NCI-H1105 treated with DMSO at 0.1 percent for 48 hours (cell line): Measurements from ENCODE around the gene JARID2.
"Not testable (repeated sequence)": the region's sequence is repeated elsewhere in the genome, so short reads cannot be mapped to it uniquely, and the experiment has no call there.

Source experiments
- DNase-seq: peaks from one replicate; lab custom pipeline; 2025; lab: John Stamatoyannopoulos, UW

The JARID2 gene

DNA sequence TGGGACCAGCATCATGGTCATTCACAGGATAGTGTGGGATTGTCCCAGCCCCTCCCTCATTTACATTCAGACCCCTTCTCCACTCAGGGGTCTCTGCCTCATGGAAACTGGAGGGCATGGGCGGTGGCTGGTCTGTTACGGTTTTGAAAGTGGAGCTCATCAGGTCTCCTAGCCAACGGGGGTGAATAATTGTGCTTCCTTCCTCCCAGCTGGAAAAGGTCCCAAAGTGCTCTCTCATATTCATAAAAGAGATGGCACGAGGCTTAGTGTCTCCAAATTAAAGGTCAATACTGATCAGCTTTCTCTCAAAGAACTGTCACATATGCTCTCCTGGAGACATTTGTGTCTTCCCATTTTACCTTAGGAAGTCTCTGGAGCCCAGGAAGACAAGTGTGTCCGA, 19.9 kb downstream of the JARID2 start:
- DNase-seq, result no peak

- no peak for DNase-seq
These were observed 20.6 kb downstream of the JARID2 start for GRCh38 chr6:15266423-15266996.

- no peak for DNase-seq
These were observed 21.4 kb downstream of the JARID2 start for GRCh38 chr6:15267221-15267620.

DNA sequence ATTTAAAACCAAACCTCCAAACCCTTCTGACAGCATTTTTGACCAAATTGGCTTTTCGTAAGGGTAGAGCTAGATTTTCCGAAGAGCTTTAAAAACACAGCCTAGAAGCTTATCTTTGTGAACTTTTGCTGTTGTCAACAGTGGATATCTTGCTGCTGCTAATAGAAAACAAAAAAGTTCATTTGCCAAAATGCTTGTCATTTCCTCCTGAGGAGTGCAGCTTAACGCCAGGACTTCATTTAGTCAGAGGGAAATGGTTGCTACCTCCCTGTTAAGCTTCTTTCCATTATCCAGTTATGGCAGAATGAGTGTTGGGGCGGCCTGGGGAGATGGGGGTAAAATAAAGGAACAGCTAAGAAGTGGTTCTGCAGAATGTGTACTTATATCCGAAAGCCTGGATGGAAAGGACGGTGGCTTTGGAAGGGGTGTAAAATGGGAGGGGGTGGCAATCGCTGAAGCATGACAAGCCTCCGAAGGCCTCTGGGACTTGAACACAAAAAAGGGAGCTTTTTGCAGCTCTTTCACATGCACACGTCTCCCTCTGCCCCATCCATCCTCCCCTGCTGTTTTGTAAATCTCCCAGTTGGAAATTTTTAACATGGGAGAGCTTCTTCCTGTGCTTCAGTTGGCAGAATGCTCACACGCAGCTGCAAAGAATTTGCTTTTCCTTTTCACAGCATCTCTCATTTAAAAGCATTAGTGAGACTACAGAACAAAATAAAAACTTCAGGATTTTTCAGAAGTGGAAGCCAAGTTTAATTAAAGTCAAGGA, 22.5 kb downstream of the JARID2 start:
- DNase-seq, result no peak

DNA sequence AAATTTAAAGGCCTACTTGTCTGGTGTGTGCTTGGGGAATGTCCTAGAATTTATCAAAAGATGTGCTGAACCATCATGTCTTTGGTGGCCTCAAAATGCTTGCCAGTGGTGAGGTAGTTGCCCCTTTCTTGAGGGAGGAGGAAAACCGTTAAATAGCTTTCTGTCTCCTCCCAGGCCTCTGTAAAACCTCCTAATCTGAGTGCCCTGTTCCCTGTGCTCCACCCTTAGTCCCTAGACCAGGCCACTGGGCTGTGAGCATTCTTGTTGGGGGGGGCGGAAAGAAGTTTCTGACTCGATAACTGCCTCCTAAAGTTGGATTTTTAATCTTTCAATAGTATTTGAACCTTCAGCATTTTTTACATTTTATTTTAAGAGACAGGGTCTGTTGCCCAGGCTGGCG, 23.1 kb downstream of the JARID2 start:
- DNase-seq, result no peak

GRCh38 chr6:15269619-15270018, 23.8 kb downstream of the JARID2 start:
- no peak for DNase-seq

DNA sequence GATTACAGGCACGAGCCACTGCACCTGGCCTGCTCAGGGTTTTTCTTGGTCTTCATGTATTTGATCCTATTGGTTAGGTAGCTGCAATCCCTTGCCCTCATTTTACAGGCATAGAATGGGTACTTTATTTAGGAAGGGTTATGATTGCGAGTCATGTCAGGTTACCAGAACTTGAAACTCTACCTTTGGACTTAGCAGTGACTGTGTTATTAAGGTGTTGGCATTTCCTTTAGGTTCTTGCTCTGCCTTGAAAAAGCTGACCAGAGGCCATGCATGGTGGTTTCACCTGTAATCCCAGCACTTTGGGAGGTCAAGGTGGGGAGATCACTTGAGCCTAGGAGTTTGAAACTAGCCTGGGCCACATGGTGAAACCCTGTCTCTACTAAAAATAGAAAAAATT, 24.5 kb downstream of the JARID2 start:
- no peak for DNase-seq

- no peak for DNase-seq
These were observed 26.7 kb downstream of the JARID2 start for GRCh38 chr6:15272562-15272961.

GRCh38 chr6:15274692-15275387, 29.0 kb downstream of the JARID2 start:
- DNase-seq, result no peak

DNA sequence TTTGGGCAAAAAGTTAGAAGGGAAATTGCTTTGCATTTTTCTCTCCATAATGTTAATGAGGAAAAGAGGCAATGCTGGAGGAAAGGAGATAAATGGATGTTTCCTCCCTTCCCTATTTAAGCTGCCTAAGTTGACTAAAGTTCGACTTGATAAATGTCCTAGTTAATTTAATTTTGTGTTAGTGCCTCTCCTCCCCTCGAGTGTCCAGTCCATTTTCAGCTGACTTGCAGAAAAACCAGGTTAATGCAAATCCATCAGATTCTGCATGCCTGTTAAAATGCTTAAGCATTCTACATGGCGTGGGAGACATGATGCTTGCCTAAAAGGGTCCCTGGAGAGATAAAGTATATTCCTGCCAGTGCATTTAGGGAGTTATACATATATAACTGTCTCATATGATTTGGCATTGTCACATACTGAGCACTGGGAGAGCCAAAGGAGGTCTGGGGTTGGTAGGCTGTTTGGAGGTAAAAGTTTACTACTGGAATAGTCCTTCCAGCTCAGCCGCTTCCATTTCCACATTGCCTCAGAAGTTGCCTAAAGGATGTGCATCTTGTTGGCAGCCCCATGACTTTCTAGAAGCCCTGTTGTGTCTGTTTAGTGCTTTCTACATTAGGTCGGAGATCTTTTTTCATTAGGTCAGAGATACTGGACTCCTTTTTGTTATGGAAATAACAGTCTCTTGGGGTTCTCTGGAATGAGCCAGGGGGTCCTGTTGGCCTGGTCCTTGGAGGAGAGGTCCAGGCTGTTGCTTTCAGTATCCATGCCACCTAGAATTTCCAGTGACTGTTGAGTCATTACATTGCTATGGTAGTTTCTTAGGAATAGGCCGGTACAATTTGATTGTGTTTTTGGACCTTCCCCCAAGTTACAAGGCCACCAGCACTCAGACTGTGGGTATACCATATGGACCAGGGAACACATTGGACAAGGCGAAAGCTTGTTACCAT, 30.4 kb downstream of the JARID2 start:
- DNase-seq, result no peak

DNA sequence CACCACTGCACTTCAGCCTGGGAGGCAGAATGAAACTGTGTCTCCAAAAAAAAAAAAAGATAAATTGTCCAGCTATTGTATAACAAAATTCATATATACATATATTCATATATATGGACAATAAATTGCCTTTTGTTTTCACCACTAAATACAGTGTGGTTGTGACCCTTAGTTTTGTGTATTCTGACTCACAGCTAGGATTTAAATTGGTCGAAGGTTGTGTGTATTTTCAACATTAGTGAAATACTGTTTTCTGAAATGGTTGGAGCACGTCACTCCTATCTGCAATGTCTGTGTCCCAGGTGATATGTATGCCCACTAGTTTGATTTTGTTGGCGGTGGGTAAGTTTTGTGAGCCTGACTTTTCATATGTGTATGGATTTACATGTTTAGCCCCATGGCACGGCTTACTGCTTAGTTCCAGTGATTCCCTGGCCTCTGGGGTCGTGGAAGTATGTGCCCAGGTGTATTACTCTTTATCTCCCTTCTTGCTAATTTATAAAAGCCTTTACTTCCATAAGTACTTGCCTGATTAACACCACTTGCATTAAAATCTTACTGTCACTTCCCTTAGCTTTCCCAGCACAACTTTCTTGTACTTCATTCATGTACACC, 33.3 kb downstream of the JARID2 start:
- DNase-seq, result no peak

DNA sequence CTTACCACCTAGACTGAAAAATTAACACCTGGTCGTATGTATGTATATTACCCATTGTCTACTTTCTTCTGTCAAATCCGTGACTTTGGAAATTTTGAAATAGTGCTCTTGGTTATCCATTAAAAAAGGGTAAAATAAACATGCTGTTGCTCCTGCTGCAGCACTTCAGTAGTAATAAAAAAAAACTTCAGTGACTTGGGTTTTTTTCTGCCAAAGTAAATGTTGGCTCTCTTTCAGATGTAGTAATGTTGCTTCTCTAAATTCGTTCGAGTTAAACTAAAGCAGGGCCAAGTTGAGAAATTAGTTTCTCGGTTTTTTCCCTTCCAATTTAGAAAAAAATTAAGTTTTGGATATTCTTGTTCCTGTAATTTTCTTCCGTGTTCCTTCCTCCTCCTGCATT, 34.2 kb downstream of the JARID2 start:
- DNase-seq, result no peak

DNA sequence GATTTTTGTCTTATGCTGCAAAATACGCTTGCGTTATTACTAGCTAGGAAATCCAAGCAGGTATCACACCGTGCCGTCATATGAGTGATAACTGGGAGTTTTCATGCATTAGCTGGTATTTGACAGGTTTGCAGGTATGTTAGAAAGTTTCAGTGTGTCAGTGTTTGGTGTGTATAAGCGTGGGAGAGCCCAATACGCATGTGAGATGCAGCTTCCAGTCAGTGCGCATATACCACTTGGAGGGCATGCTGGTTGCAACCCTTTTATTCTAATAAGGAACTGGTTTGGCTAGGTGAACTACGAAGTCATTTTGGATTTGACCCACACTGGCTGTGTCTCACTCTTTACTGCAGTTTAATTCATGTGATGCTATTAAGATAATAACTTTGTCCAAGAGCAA, 35.1 kb downstream of the JARID2 start:
- no peak for DNase-seq

DNA sequence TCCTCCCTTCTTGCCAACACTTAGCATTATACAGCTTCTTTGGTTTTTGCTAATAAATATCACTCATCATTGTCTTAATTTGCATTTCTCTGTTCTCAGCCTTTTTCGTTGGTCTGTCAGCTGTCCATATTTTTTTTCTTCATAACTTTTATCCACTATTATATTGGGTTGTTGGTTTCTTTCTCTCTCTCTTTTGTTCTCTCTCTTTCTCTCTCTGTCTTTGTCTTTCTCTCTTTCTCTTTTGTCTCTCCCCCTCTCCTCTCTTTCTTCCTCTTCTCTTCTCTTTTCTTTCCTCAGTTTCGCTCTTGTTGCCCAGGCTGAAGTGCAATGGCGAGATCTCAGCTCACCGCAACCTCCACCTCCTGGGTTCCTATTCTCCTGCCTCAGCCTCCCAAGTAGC, 36.5 kb downstream of the JARID2 start:
- no peak for DNase-seq

DNA sequence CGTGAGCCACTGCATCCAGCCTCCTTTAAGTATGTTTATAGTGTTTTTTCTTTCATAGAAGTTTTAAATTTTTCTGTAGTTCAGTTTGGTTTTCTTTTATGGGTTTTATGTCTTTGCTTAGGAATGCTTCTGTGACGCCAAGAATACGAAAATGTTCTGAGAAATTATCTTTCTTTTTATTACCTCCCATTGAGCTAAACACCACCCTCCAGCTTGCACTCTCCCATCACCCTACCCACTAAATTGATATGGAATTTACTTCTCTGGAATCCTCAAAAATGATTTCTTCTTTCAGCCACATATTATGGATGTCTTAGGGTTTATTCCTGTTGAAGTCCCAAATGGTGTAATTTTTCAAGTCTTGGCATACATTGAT, 38.1 kb downstream of the JARID2 start:
- no peak for DNase-seq

DNA sequence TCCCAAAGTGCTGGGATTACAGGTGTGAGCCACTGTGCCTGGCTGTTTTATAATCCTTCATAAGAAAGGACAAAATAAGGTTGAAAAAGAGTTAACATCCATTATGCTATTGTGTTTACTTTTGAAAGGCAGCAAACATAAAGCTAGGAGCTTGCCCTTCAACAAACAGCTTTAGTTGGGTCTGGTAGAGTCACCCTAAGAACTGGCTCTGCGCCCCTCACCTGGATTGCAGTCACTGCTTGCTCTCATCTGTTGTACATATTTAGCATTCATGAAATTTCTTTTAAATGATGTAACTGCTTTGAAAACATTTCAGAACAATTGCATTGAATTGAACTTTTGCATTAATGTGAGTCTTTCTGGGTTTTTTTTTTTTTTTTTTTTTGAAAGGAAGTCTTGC, 38.9 kb downstream of the JARID2 start:
- DNase-seq, result no peak

DNA sequence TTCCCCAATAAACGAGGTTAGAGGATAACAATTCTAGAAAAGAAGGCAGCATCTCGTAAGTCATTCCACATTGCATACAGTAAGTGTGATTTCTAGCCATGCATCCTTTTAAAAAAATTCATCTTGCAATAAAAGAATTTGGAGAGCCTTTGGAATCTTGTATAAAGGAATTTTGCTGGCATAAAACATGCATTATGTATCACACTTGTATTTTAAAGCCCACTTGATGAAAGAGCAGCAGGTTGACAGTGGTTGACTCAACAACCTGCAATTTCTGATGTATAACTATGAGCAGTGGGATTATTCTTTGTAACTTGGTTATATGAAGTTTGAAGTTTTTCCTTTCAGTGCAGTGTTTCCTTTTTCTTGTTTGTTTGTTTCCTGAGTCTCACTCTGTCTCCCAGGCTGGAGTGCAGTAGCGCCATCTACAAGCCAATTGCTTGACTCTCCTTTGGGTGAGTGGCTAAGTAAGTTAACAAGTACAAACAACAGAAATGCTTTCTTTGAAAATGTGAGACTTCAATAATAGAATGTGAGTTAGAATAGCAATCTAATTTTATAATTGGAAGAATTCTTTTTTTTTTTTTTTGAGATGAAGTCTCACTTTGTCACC, 39.9 kb downstream of the JARID2 start:
- no peak for DNase-seq

DNA sequence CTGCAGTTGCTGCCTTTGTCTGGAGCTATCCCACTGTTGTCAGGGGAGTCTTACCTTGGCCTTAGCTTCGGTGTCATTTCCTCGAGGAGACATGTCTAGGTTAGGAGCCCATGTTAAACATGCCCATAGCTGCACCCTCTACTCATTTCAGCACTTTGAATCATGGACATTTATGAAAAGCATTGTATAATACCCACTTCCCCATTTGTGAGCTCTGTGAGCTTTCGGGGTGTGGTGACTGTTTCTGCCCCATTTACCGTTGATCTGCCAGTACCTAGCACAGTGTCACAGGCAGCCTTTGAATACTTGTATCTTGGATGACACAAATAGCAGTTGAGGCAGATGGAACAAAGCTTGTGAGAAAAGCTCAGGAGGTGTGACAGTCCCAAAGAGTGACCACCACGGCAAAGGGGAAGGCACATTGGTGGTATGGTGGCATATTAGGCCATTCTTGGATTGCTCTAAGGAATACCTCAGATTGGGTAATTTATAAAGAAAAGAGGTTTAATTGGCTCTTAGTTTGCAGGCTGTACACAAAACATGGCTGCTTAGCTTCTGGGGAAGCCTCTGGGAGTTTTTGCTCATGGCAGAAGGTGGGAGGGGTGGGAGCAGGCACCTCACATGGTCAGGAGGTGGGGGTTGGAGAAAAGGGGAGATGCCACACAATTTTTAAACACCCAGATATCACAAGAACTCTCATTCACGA, 42.0 kb downstream of the JARID2 start:
- DNase-seq, result no peak

DNA sequence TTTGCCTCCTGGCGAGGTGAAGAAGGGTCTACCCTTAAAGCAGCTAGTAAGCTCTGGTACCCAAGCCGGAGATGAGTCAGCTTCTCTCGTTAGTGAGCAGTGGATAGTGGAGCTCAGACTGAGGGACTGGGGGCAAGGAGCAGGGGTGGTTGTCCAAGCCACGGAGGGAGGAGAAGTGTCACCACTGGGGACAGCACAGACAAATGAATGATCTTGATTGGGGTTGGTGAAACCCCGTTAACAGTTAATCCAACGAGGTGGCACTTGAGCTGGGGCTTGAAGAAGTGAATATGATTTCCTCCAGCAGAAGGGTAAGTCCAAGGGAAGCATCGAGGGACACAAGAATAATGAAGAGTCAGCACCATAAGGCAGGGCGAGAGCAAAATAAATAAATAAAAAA, 43.0 kb downstream of the JARID2 start:
- no peak for DNase-seq

DNA sequence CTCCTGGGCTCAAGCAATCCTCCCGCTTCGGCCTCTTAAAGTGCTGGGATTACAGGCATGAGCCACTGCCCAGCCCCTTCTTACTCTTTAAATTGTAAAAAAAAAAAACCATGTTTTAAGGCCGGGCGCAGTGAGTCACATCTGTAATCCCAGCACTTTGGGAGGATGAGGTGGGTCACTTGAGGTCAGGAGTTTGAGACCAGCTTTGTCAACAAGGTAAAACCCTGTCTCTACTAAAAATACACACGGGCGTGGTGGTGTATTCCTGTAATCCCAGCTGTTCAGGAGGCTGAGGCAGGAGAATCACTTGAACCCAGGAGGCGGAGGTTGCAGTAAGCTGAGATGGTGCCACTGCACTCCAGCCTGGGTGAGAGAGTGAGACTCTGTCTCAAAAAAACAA, 43.6 kb downstream of the JARID2 start:
- DNase-seq, result not testable (repeated sequence)
